Lower lobe of right lung (tissue), 2 donors: Measurements from ENCODE around the gene GAPDHS. TPM values are rescaled to one million over a fixed set of nuclear protein-coding genes. Genes with fewer than 3 reads are reported as not detected.

ENCODE experiments used
- ATAC-seq, 2 donors: fragments of 200-7000 bp; cut with Tn5 transposase; one replicate each; pipeline ENCODE4 v1.9.1; 2020 to 2022; ENCODE audit warnings: mild to moderate bottlenecking in 2 of 2, moderate library complexity in 2 of 2
- DNase-seq: peaks from one replicate; pipeline ENCODE4 v3.0.0-alpha.2; 2020
- H3K27ac ChIP-seq: fragments of 200-600 bp; one replicate; pipeline ENCODE4 v1.8.0; 2022
- H3K27me3 ChIP-seq: fragments of 200-600 bp; one replicate; pipeline ENCODE4 v1.8.0; 2022; ENCODE audit warnings: low read depth
- H3K36me3 ChIP-seq: fragments of 200-600 bp; one replicate; pipeline ENCODE4 v1.8.0; 2022; ENCODE audit warnings: mild to moderate bottlenecking
- H3K4me1 ChIP-seq: fragments of 200-600 bp; one replicate; pipeline ENCODE4 v1.8.0; 2022
- H3K4me3 ChIP-seq: fragments of 200-600 bp; one replicate; pipeline ENCODE4 v1.8.0; 2022; ENCODE audit warnings: mild to moderate bottlenecking
- H3K9me3 ChIP-seq: fragments of 200-600 bp; one replicate; pipeline ENCODE4 v1.8.0; 2022
- CTCF ChIP-seq: fragments of 200-600 bp; IDR thresholded peaks from one replicate; pipeline ENCODE4 v1.8.0; 2022; ENCODE audit warnings: antibody characterized with exemption, mild to moderate bottlenecking
- intact Hi-C: fragments of 100-400 bp; cut with DNase I; formaldehyde crosslinking; loops from one replicate; pipeline ENCODE4 v1.11.0; 2022
- total RNA-seq: library from RNA; stranded (reverse); fragmentation: NEBNext Ultra II Directional; extraction: Animal tissue kit (Norgen Biotek cat#: 25700); gene quantifications from one replicate; pipeline ENCODE4 v1.2.1, GENCODE V29; 2021
- donor health status: DM: no; HTN: yes; CAD: no; lungs with severe emphysema.

Gene GAPDHS
- total RNA-seq, 1 donor from 2014 or later = not detected

GRCh38 chr19:35565016-35565856 lies 32.0 kb downstream of the GAPDHS start:
- Histone ChIP-seq H3K9me3 (no peaks in the 10 kb centered on the region), H3K27ac (no peak overlapping the region), H3K4me3 (no peak overlapping the region), H3K27me3 (peaks cover 18% of the 10 kb centered on the region), H3K36me3 (no peaks in the 10 kb centered on the region), H3K4me1 (no peaks in the 10 kb centered on the region)
- TF ChIP-seq CTCF = no peak
- ATAC-seq (no peak), DNase-seq (no peak)
- intact Hi-C loops = no loop called here

- DNase-seq = no peak
- Histone ChIP-seq H3K27me3 (peaks cover 17% of the 10 kb centered on the region), H3K36me3 (no peaks in the 10 kb centered on the region), H3K4me1 (no peaks in the 10 kb centered on the region), H3K4me3 (no peak overlapping the region), H3K27ac (no peak overlapping the region), H3K9me3 (no peaks in the 10 kb centered on the region)
- no peak for TF ChIP-seq CTCF
- intact Hi-C loops = no loop called here
- ATAC-seq = no peak
Observed at GRCh38 chr19:35566738-35567137, 33.5 kb downstream of the GAPDHS start.

- no peak for TF ChIP-seq CTCF
- Histone ChIP-seq H3K4me3 (no peak overlapping the region), H3K36me3 (no peaks in the 10 kb centered on the region), H3K4me1 (no peaks in the 10 kb centered on the region), H3K27ac (no peak overlapping the region), H3K9me3 (no peaks in the 10 kb centered on the region), H3K27me3 (peaks cover 11% of the 10 kb centered on the region)
- ATAC-seq (no peak), DNase-seq (no peak)
- intact Hi-C loops = no loop called here
Observed at GRCh38 chr19:35569281-35569781, 36.1 kb downstream of the GAPDHS start.

GRCh38 chr19:35571406-35571965 lies 38.2 kb downstream of the GAPDHS start:
- H3K9me3 ChIP-seq = peaks cover 11% of the 10 kb centered on the region
- peaks cover 11% of the 10 kb centered on the region for H3K27me3 ChIP-seq
- ATAC-seq = no peak
- H3K4me1 ChIP-seq = no peaks in the 10 kb centered on the region
- TF ChIP-seq CTCF = no peak
- intact Hi-C loops = no loop called here
- no peaks in the 10 kb centered on the region for H3K36me3 ChIP-seq
- no peak for DNase-seq
- no peak overlapping the region for H3K27ac ChIP-seq
- no peak overlapping the region for H3K4me3 ChIP-seq

GRCh38 chr19:35577918-35578317 lies 44.7 kb downstream of the GAPDHS start:
- TF ChIP-seq CTCF = no peak
- Histone ChIP-seq H3K9me3 (peaks cover 17% of the 10 kb centered on the region), H3K27me3 (peaks cover 15% of the 10 kb centered on the region), H3K36me3 (no peaks in the 10 kb centered on the region), H3K4me3 (no peak overlapping the region), H3K27ac (no peak overlapping the region), H3K4me1 (no peaks in the 10 kb centered on the region)
- no peak for DNase-seq
- intact Hi-C loops = no loop called here
- no peak for ATAC-seq
